Muscle of back (tissue), 11 donors: Measurements from ENCODE around the gene OR10H1. TPM values are rescaled to one million over a fixed set of nuclear protein-coding genes. Genes with fewer than 3 reads are reported as not detected.
A peak's percentile ranks its signal among the peaks of the same experiment; 100 is the strongest.
"Not testable (repeated sequence)": the region's sequence is repeated elsewhere in the genome, so short reads cannot be mapped to it uniquely, and the experiment has no call there.

ENCODE experiments used
- DNase-seq, 3 donors: peaks; one replicate each; pipeline versions ENCODE4 v3.0.0 to v3.0.0-alpha.2; 2013
- polyA plus RNA-seq, 10 donors: library from polyadenylated mRNA; unstranded; fragments of 120-200 nt; gene quantifications; one replicate each; pipeline ENCODE4 v1.2.1, GENCODE V29; 2013; ENCODE audit not compliant: insufficient read length in 10 of 10

OR10H1 gene
- polyA plus RNA-seq, 10 donors: 0.04 to 0.06 (median 0.05) TPM; not detected in 6

DNA sequence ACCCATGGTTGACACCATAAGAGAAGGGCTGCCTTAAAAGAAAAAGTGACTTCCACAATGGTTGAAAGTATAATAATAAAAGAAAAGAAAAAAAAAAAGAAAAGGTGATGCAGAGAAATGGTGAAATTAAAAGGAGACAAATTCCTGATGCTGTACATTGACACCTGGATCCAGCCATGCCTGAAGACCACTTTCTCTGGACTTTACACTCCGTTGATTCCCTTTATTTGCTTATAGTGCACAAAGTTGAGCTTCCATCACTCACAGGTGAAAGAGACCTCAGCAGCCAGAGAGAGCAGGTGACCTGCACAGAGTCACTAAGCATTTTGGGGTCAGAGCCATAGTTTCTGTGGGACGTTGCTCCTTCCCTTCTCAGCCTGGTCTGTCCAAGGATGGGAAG is 40.2 kb downstream of the OR10H1 start:
- no peak for DNase-seq

DNA sequence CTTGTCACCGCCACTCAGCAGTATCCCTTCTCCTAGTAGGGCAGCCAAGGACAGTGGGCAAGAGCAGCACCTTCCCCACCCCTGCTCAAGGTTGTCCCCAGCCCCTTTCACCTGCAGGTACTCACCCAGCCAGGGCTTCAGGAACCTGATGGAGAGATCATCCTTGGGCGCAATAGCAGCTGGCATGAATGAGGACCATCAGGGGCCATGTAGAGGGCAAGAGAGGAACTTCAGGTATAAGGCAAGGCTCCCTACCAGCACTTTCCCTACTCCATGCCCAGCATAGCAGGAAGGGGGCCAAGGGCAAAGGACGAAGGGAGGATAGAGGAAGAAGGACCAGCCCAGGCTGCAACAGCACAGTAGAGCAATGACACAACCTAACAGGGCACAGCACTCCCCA is 41.3 kb downstream of the OR10H1 start:
- DNase-seq: not testable (repeated sequence)

DNA sequence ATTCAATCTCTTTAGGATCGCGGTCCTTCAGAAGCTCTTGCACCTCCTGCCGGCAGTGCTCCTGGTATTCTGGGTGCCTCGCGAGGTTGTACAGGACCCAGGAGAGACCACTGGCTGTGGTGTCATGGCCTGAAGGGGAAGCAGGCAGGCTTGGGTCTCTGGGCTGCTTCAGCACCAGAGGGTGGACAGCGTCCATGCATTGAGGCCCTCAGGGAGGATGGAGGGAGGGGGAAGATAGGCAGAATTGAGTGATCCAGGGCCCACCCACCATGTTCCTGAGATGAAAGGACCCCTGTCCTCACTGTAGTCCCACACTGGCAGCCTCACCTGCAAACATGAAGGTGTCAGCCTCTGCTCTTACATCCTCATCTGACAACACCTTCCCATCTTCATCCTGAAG is 45.9 kb downstream of the OR10H1 start:
- DNase-seq: peak in 2 of 3 donors; percentile 7 to 30

DNA sequence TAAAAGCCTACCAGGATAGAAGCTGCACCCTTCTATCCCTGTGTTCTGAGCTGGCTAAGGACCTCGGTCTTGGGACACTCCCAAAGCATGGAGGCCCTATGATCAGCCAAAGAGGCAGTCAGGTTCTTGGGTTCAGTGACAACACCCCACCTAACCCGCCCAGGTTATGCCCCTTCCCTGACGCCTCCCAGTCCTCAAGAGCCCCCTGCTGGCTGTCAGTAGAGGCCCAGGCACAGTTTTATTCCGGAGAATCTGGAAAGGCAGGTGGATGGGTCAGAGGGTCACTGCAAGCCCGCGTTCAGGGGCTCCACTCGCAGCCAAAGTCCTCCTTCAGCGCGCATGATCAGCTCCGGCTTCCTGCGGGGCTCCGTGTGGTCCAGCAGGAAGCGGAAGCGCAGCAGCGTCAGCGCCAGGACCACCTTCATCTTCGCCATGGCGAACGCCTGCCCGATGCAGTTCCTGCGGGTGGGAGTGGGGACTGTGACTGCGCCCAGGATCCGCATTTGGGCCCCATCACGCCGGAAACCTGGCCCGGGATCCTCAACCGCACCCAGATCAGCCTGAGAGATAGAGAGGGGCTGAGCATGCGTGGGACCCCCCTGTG is 55.4 kb downstream of the OR10H1 start:
- DNase-seq: no peak

DNA sequence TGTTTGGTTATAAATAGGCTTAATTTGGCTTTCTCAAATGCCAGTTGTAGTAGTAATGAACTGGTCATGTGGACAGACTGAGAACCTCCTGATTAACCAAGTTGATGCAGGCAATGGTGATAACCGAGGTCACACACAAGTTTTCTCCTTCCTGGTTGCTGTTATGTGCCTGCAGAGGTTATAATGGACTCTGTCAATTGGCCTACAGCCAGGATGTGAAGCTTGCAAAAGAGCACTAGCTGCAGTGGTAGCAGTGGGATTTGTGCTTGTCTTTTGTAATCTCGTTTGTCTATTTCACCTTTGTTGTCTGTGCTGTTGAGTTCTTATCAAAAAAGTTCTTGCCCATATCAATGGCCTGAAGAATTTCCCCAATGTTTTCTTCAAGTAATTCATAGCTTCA is 57.1 kb downstream of the OR10H1 start:
- no peak for DNase-seq

Other genes starting within 250 kb of the OR10H1 start
- gene CYP4F8, start 200.4 kb downstream of the OR10H1 start, polyA plus RNA-seq: not detected
- under 1 TPM; 0.03 to 0.57 (median 0.21) TPM for gene CYP4F3, start 174.8 kb downstream of the OR10H1 start, polyA plus RNA-seq
- 1 to 10 TPM in 6 of 10 donors, under 1 TPM in 4; 0.25 to 2.2 (median 1.1) TPM for gene CYP4F12, start 142.6 kb downstream of the OR10H1 start, polyA plus RNA-seq
- gene OR10H2, start 87.6 kb downstream of the OR10H1 start, polyA plus RNA-seq: not detected
- gene OR10H3, start 77.7 kb downstream of the OR10H1 start, polyA plus RNA-seq: not detected
- gene OR10H5, start 28.0 kb downstream of the OR10H1 start, polyA plus RNA-seq: under 1 TPM in 7 of 10 donors, not detected in 3; 0.03 to 0.09 (median 0.04) TPM
- gene CYP4F2, start 82.4 kb upstream of the OR10H1 start, polyA plus RNA-seq: not detected
- under 1 TPM in 1 of 10 donors, not detected in 9; 0.12 TPM for gene CYP4F11, start 118.9 kb upstream of the OR10H1 start, polyA plus RNA-seq
- gene OR10H4, start 133.3 kb upstream of the OR10H1 start, polyA plus RNA-seq: not detected